PC-3 (cell line): Measurements from ENCODE around the gene ANKS1A. TPM values are rescaled to one million over a fixed set of nuclear protein-coding genes. Genes with fewer than 3 reads are reported as not detected.

Experiments
- ATAC-seq: fragments of 200-7000 bp; cut with Tn5 transposase; 2 replicates; pipeline ENCODE4 v1.9.1; 2020; ENCODE audit warnings: mild to moderate bottlenecking, moderate library complexity
- BruUV-seq: library from RNA; stranded (reverse); fragments of 400-500 nt; replicated peaks from 2 replicates; lab custom pipeline; 2021; lab: Mats Ljungman, UMichigan
- CTCF ChIA-PET: fragments of 300-600 bp; sonication (Branson Sonifier 250); formaldehyde crosslinking; loops from one replicate; lab custom pipeline; 2022; ENCODE audit warnings: antibody characterized with exemption; lab: Charles Lee
- POLR2A ChIA-PET: fragments of 300-600 bp; sonication (Branson Sonifier 250); formaldehyde crosslinking; loops from one replicate; lab custom pipeline; 2022; ENCODE audit warnings: antibody characterized with exemption; ENCODE audit not compliant: unreplicated experiment; lab: Charles Lee
- DNase-seq: peaks from one replicate; pipeline ENCODE4 v3.0.0-alpha.2; 2015
- H2AFZ ChIP-seq: fragments of 300-600 bp; sonication (generic); 2 replicates; pipeline ENCODE4 v1.6.0; 2016; ENCODE audit warnings: antibody characterized with exemption, low read length
- H3F3A ChIP-seq: fragments of 300-600 bp; sonication (generic); one replicate; pipeline ENCODE4 v1.6.0; 2017; ENCODE audit warnings: antibody characterized with exemption, low read length, control low read depth, mild to moderate bottlenecking; ENCODE audit not compliant: unreplicated experiment
- H3K27ac ChIP-seq: fragments of 300-600 bp; sonication (generic); 2 replicates; pipeline ENCODE4 v1.5.1; 2016; ENCODE audit warnings: mild to moderate bottlenecking, low read length
- H3K27me3 ChIP-seq: fragments of 300-600 bp; sonication (generic); 2 replicates; pipeline ENCODE4 v1.6.1; 2016; ENCODE audit warnings: low read length, mixed read lengths
- H3K36me3 ChIP-seq: fragments of 300-600 bp; sonication (generic); 2 replicates; pipeline ENCODE4 v1.6.1; 2016; ENCODE audit warnings: low read depth, mixed run types, low read length, mixed read lengths
- H3K4me1 ChIP-seq: fragments of 300-600 bp; sonication (generic); 2 replicates; pipeline ENCODE4 v1.5.1; 2016; ENCODE audit warnings: low read length; ENCODE audit not compliant: insufficient read depth
- H3K4me2 ChIP-seq: fragments of 300-600 bp; sonication (generic); 2 replicates; pipeline ENCODE4 v1.6.0; 2016; ENCODE audit warnings: low read length
- H3K4me3 ChIP-seq: fragments of 300-600 bp; sonication (generic); 2 replicates; pipeline ENCODE4 v1.5.1; 2016; ENCODE audit warnings: mild to moderate bottlenecking, low read length, mixed read lengths
- H3K79me2 ChIP-seq: fragments of 300-600 bp; sonication (generic); 2 replicates; pipeline ENCODE4 v1.6.1; 2017; ENCODE audit warnings: low read length, mixed read lengths
- H3K9ac ChIP-seq: fragments of 300-600 bp; sonication (generic); 2 replicates; pipeline ENCODE4 v1.6.0; 2016; ENCODE audit warnings: mild to moderate bottlenecking, low read length
- H3K9me2 ChIP-seq: fragments of 300-600 bp; sonication (generic); replicated peaks from 2 replicates; pipeline ENCODE4 v1.6.1; 2016; ENCODE audit warnings: mixed run types, low read length, mixed read lengths
- H3K9me3 ChIP-seq: fragments of 300-600 bp; sonication (generic); 2 replicates; pipeline ENCODE4 v1.6.1; 2016; ENCODE audit warnings: low read length, mixed read lengths
- H4K20me1 ChIP-seq: fragments of 300-600 bp; sonication (generic); 2 replicates; pipeline ENCODE4 v1.6.1; 2016; ENCODE audit warnings: low read length, mixed read lengths
- CTCF ChIP-seq: fragments of 300-600 bp; sonication (generic); conservative IDR thresholded peaks from 2 replicates; pipeline ENCODE4 v1.5.1; 2017; ENCODE audit warnings: antibody characterized with exemption, low read depth, mild to moderate bottlenecking, low read length
- EZH2 ChIP-seq: fragments of 300-600 bp; sonication (generic); IDR thresholded peaks from one replicate; pipeline ENCODE4 v1.6.1; 2017; ENCODE audit warnings: antibody characterized with exemption, mild to moderate bottlenecking, low read length; ENCODE audit not compliant: unreplicated experiment
- EZH2phosphoT487 ChIP-seq: fragments of 300-600 bp; sonication (generic); IDR thresholded peaks from 2 replicates; pipeline ENCODE4 v1.6.1; 2018; ENCODE audit warnings: mild to moderate bottlenecking, antibody characterized with exemption, low read length, borderline replicate concordance
- intact Hi-C: fragments of 100-400 bp; cut with micrococcal nuclease; formaldehyde crosslinking; loops from 2 replicates; pipeline ENCODE4 v1.9.0; 2023
- total RNA-seq: library from RNA; depleted of rRNA; stranded (reverse); fragments of >200 nt; gene quantifications from 2 replicates; pipeline ENCODE4 v1.2.3, GENCODE V29; 2014

Gene ANKS1A
- total RNA-seq, 1 experiment from 2014 or later: 18.8 TPM

- TF ChIP-seq EZH2: no peak
- TF ChIP-seq CTCF: no peak
- no peak for TF ChIP-seq EZH2phosphoT487
- Histone ChIP-seq H3F3A (no peaks in the 10 kb centered on the region), H3K27me3 (no peaks in the 10 kb centered on the region), H3K9me2 (no peaks in the 10 kb centered on the region), H3K79me2 (no peaks in the 10 kb centered on the region), H3K36me3 (peaks cover 13% of the 10 kb centered on the region), H2AFZ (no peak overlapping the region), H3K4me1 (no peaks in the 10 kb centered on the region), H3K9me3 (no peaks in the 10 kb centered on the region), H3K9ac (no peak overlapping the region), H4K20me1 (no peaks in the 10 kb centered on the region), H3K4me3 (no peak overlapping the region), H3K4me2 (no peak overlapping the region), H3K27ac (no peak overlapping the region)
- intact Hi-C loops: no loop called here
- ChIA-PET CTCF (no interaction called here), POLR2A (interaction anchor here (0.6 kb wide), 1 partner anchor 541 kb away, joined by 3 read pairs; no protein-coding TSS in a partner anchor)
- ATAC-seq: no peak
- no TSS peak for BruUV-seq
- DNase-seq: no peak
These were observed 78.4 kb downstream of the ANKS1A start for GRCh38 chr6:34967461-34967860.

- TF ChIP-seq CTCF (no peak), EZH2phosphoT487 (no peak), EZH2 (no peak)
- peak; percentile 41 for DNase-seq
- ChIA-PET POLR2A (no interaction called here), CTCF (no interaction called here)
- Histone ChIP-seq H3K4me3 (no peak overlapping the region), H3K9me2 (no peaks in the 10 kb centered on the region), H2AFZ (no peak overlapping the region), H3K79me2 (no peaks in the 10 kb centered on the region), H3K9me3 (no peaks in the 10 kb centered on the region), H3K4me2 (no peak overlapping the region), H3K27me3 (no peaks in the 10 kb centered on the region), H3K9ac (no peak overlapping the region), H3K27ac (no peak overlapping the region), H4K20me1 (no peaks in the 10 kb centered on the region), H3K4me1 (no peaks in the 10 kb centered on the region), H3F3A (no peaks in the 10 kb centered on the region), H3K36me3 (peaks cover 13% of the 10 kb centered on the region)
- peak; percentile 40 for ATAC-seq
- no TSS peak for BruUV-seq
- intact Hi-C loops: no loop called here
These were observed 80.7 kb downstream of the ANKS1A start for GRCh38 chr6:34969662-34970265.

GRCh38 chr6:34970488-34970887 lies 81.4 kb downstream of the ANKS1A start:
- intact Hi-C loops: no loop called here
- no TSS peak for BruUV-seq

More at GRCh38 chr6:34970488-34970887, 81.4 kb downstream of the ANKS1A start:
- no peak overlapping the region for H2AFZ ChIP-seq
- no peaks in the 10 kb centered on the region for H3K27me3 ChIP-seq
- no peaks in the 10 kb centered on the region for H3K9me2 ChIP-seq
- no peaks in the 10 kb centered on the region for H3K79me2 ChIP-seq
- ChIA-PET CTCF (no interaction called here), POLR2A (no interaction called here)
- H3K27ac ChIP-seq: no peak overlapping the region
- H3K9ac ChIP-seq: no peak overlapping the region
- no peaks in the 10 kb centered on the region for H3K9me3 ChIP-seq
- no peaks in the 10 kb centered on the region for H3K4me1 ChIP-seq
- ATAC-seq (no peak), DNase-seq (no peak)
- H4K20me1 ChIP-seq: no peaks in the 10 kb centered on the region
- H3F3A ChIP-seq: no peaks in the 10 kb centered on the region
- TF ChIP-seq EZH2 (no peak), EZH2phosphoT487 (no peak), CTCF (no peak)
- peaks cover 13% of the 10 kb centered on the region for H3K36me3 ChIP-seq
- H3K4me3 ChIP-seq: no peak overlapping the region
- no peak overlapping the region for H3K4me2 ChIP-seq
